SK-N-SH (cell line): ENCODE measurements around the gene ENTPD8. TPM values are rescaled to one million over a fixed set of nuclear protein-coding genes. Genes with fewer than 3 reads are reported as not detected.
"Not testable (repeated sequence)": the region's sequence is repeated elsewhere in the genome, so short reads cannot be mapped to it uniquely, and the experiment has no call there.

ENCODE experiments used
- CTCF ChIA-PET: fragments of 300-600, 350-600 bp; formaldehyde crosslinking; extraction: SDS; loops from one replicate; lab custom pipeline; 2021; lab: Yijun Ruan, JAX
- POLR2A ChIA-PET: fragments of 350-600 bp; sonication (Branson Sonifier 250); formaldehyde crosslinking; extraction: SDS; loops from one replicate; lab custom pipeline; 2020; ENCODE audit warnings: antibody characterized with exemption, inconsistent platforms; lab: Yijun Ruan, JAX
- DNase-seq: peaks from one replicate; pipeline ENCODE4 v3.0.0; 2012
- H2AFZ ChIP-seq: fragments of 200-600 bp; sonication (generic); 2 replicates; pipeline ENCODE4 v1.8.1; 2016; ENCODE audit warnings: antibody characterized with exemption, mild to moderate bottlenecking, low read depth
- H3F3A ChIP-seq: fragments of 200-600 bp; sonication (generic); replicated peaks from 2 replicates; pipeline ENCODE3; 2016; ENCODE audit warnings: antibody characterized with exemption, mild to moderate bottlenecking; ENCODE audit not compliant: insufficient read depth
- H3K27ac ChIP-seq, 2 experiments: fragments of 200-500 bp in 1 of 2; fragments of 200-600 bp in 1 of 2; sonication (Bioruptor generic) in 1 of 2; sonication (generic), shearing (Covaris generic) in 1 of 2; 2 replicates each; pipeline versions ENCODE4 v1.5.1 to v1.6.1; 2014 to 2016; ENCODE audit warnings: low read depth in 2 of 2, inconsistent platforms in 1 of 2, low read length in 1 of 2, mild to moderate bottlenecking in 1 of 2, mixed read lengths in 1 of 2
- H3K27me3 ChIP-seq: fragments of 200-600 bp; sonication (generic), shearing (Covaris generic); 2 replicates; pipeline ENCODE4 v1.6.1; 2016; ENCODE audit warnings: mixed run types; ENCODE audit not compliant: insufficient read depth
- H3K36me3 ChIP-seq, 2 experiments: fragments of 200-500 bp in 1 of 2; fragments of 200-600 bp in 1 of 2; sonication (Bioruptor generic) in 1 of 2; sonication (generic) in 1 of 2; replicated peaks in 1 of 2; 2 replicates each; pipeline versions ENCODE3 to v1.5.1; 2014 to 2016; ENCODE audit warnings: low read length in 1 of 2, mild to moderate bottlenecking in 1 of 2; ENCODE audit not compliant: insufficient read depth in 2 of 2, control insufficient read depth in 1 of 2
- H3K4me1 ChIP-seq, 2 experiments: fragments of 200-500 bp in 1 of 2; fragments of 200-600 bp in 1 of 2; sonication (Bioruptor generic) in 1 of 2; sonication (generic), shearing (Covaris generic) in 1 of 2; 2 replicates each; pipeline versions ENCODE4 v1.5.1 to v1.6.1; 2014 to 2016; ENCODE audit warnings: low read depth in 1 of 2, low read length in 1 of 2, mixed run types in 1 of 2; ENCODE audit not compliant: insufficient read depth in 2 of 2, control insufficient read depth in 1 of 2
- H3K4me2 ChIP-seq: fragments of 200-600 bp; sonication (generic), shearing (Covaris generic); 2 replicates; pipeline ENCODE4 v1.6.1; 2017; ENCODE audit warnings: mixed run types
- H3K4me3 ChIP-seq, 2 experiments: fragments of 200-500 bp in 1 of 2; fragments of 200-600 bp in 1 of 2; sonication (Bioruptor generic) in 1 of 2; sonication (generic), shearing (Covaris generic) in 1 of 2; 2 replicates each; pipeline versions ENCODE4 v1.5.1 to v1.8.1; 2014 to 2016; ENCODE audit warnings: low read depth in 2 of 2, inconsistent platforms in 1 of 2, low read length in 1 of 2, mild to moderate bottlenecking in 1 of 2, mixed read lengths in 1 of 2, moderate library complexity in 1 of 2
- H3K79me2 ChIP-seq: fragments of 200-600 bp; sonication (generic); 2 replicates; pipeline ENCODE4 v1.8.1; 2017; ENCODE audit warnings: mild to moderate bottlenecking; ENCODE audit not compliant: insufficient read depth
- H3K9ac ChIP-seq: fragments of 200-600 bp; sonication (generic); 2 replicates; pipeline ENCODE4 v1.6.1; 2017; ENCODE audit warnings: mixed run types
- H3K9me2 ChIP-seq: fragments of 200-600 bp; sonication (generic); 2 replicates; pipeline ENCODE4 v1.6.1; 2017; ENCODE audit warnings: mixed run types
- H3K9me3 ChIP-seq: fragments of 200-600 bp; sonication (generic); 2 replicates; pipeline ENCODE4 v1.6.1; 2017; ENCODE audit warnings: mixed run types, mild to moderate bottlenecking, moderate library complexity
- H4K20me1 ChIP-seq: fragments of 200-600 bp; sonication (generic); 2 replicates; pipeline ENCODE4 v1.6.1; 2017; ENCODE audit warnings: mild to moderate bottlenecking, mixed run types; ENCODE audit not compliant: insufficient read depth
- MEF2A ChIP-seq: IDR thresholded peaks from 2 replicates; pipeline ENCODE4 v1.4.0; 2012; ENCODE audit warnings: low read depth, borderline replicate concordance
- REST ChIP-seq: IDR thresholded peaks from 2 replicates; pipeline ENCODE4 v1.6.1; 2012; ENCODE audit warnings: mild to moderate bottlenecking, low read depth, low read length, moderate library complexity
- RFX5 ChIP-seq: IDR thresholded peaks from 2 replicates; pipeline ENCODE4 v1.6.1; 2012; ENCODE audit warnings: mild to moderate bottlenecking, improper control_type of control experiment, low read length
- SIN3A ChIP-seq: IDR thresholded peaks from 2 replicates; pipeline ENCODE4 v1.6.1; 2012; ENCODE audit warnings: low read depth, mild to moderate bottlenecking, low read length, moderate library complexity, borderline replicate concordance
- whole genome bisulfite sequencing: methylation state at CpG from one replicate; pipeline ENCODE4 v1.1.6; 2017; ENCODE audit warnings: low lambda C conversion rate; 5-methylcytosine and 5-hydroxymethylcytosine counted together
- polyA plus RNA-seq, 3 experiments: library from polyadenylated mRNA; depleted of rRNA; stranded (reverse); fragments of >200 nt; gene quantifications; 2 replicates each; pipeline ENCODE4 v1.2.3, GENCODE V29; 2012

The ENTPD8 gene
- polyA plus RNA-seq, 1 of the 3 experiments (the other 2 are of a cell fraction) = 0.30 TPM

- H3K4me1 ChIP-seq = peaks cover 7 to 22% of the 10 kb centered on the region in 2 experiments; a peak in 3 of 4 replicates
- not testable (repeated sequence) for H3K9me2 ChIP-seq, H3K4me2 ChIP-seq, H3K36me3 ChIP-seq, H3K27me3 ChIP-seq, DNase-seq, H3K4me3 ChIP-seq, H4K20me1 ChIP-seq, H3K27ac ChIP-seq, H2AFZ ChIP-seq, H3K9ac ChIP-seq, H3K9me3 ChIP-seq
- WGBS = 92% methylated on average over 16 of the region's 18 CpGs
- ChIA-PET CTCF (interaction anchor here (0.9 to 2.2 kb wide), 5 partner anchors 13 to 124 kb away, joined by 3 to 13 read pairs (median 4); partner anchors contain the start of genes EXD3, NOXA1 and NRARP), POLR2A (interaction anchor here (1.2 kb wide), 1 partner anchor 12 kb away, joined by 3 read pairs; no protein-coding TSS in a partner anchor)
- H3K79me2 ChIP-seq = peaks cover 15% of the 10 kb centered on the region; the same call in 1 of the 2 replicates
- peaks cover 15% of the 10 kb centered on the region for H3F3A ChIP-seq
These were observed 30.8 kb downstream of the ENTPD8 start for GRCh38 chr9:137410236-137410890.

GRCh38 chr9:137409515-137409914 lies 31.6 kb downstream of the ENTPD8 start:
- WGBS = 91% methylated on average over 10 of the region's 11 CpGs
- peaks cover 10% of the 10 kb centered on the region; the same call in 1 of the 2 replicates for H3K79me2 ChIP-seq
- no peaks in the 10 kb centered on the region for H3K27me3 ChIP-seq
- H3K9me2 ChIP-seq = no peaks in the 10 kb centered on the region
- H4K20me1 ChIP-seq = 0 out of 2 replicates have a peak, but pooled peaks cover 4% of the 10 kb centered on the region
- H3F3A ChIP-seq = peaks cover 15% of the 10 kb centered on the region
- H2AFZ ChIP-seq = no peak overlapping the region
- no peak for DNase-seq
- POLR2A ChIA-PET = no interaction called here
- H3K27ac ChIP-seq = no peak overlapping the region
- no peaks in the 10 kb centered on the region for H3K36me3 ChIP-seq
- peaks cover 7 to 25% of the 10 kb centered on the region in 2 experiments; a peak in 3 of 4 replicates for H3K4me1 ChIP-seq
- CTCF ChIA-PET = interaction anchor here (1.0 to 2.2 kb wide), 5 partner anchors 14 to 173 kb away, joined by 3 to 13 read pairs (median 4); partner anchors contain the start of genes EXD3, NOXA1 and NRARP
- H3K9me3 ChIP-seq = no peaks in the 10 kb centered on the region
- H3K4me2 ChIP-seq = no peak overlapping the region
- TF ChIP-seq SIN3A (no peak), REST (no peak), RFX5 (no peak), MEF2A (no peak)
- no peak overlapping the region for H3K9ac ChIP-seq
- H3K4me3 ChIP-seq = no peak overlapping the region
